NCI-H1048 (cell line): ENCODE results near the gene KRTAP10-4.

Experiments
- DNase-seq: peaks from one replicate; lab custom pipeline; 2025; lab: John Stamatoyannopoulos, UW

KRTAP10-4 gene

DNA sequence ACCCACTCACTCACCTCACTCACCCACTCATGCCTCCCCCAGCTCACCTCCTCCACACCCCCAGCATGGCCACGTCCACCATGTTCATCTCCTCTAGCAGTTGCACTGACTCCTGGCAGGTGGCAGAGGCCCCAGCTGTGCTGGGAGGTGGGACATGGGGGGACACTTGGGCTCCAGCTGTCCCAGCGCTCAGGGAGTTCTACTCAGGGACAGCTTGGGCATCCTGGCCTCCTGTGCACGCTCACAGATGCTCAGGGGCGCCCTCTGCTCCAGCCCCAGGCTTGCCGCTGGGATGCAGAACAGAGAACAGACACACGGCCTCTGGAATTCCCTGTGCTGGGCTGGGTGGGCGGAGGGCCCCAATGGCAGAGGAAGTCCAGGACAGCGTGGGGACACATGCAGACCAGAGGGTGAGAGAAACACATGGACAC, 43.6 kb downstream of the KRTAP10-4 start:
- no peak for DNase-seq

DNA sequence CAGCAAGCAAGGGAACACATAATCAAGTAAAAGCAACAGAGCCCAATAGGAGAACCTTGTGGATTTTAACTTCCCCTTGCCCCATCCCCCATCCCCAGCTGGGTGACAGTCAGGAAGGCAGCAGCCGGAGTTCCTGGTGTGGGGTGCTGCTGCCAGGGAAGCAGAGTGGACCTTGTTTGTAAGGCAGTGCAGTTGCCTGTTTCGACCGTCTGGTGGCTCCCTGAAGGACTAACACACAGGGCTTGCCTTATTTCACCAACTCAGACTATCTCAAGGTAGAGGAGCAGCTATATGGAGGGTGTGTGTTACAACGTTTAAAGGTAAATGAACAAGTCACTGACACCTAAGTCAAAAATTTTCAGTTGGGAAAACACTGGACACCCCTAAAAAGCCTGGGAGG, 45.0 kb downstream of the KRTAP10-4 start:
- no peak for DNase-seq

DNA sequence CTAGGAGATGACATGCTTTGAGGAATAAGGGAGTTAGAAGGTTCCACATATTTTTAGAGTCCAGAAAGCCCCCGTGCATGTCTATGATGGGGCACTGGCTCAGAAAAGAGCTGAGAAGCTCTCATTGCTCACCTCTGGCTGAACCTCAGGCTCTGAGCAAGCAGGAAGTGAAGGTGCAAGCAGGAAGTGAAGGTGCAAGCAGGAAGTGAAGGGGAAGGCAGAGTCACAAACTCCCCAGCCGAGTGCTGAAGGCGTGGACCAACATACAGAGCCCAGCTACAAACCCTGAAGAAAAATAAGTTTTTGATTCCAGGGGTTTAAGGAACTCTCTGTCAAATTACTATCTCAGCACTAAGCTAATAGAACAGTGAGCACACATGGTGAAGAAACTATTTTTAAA, 45.4 kb downstream of the KRTAP10-4 start:
- no peak for DNase-seq

DNA sequence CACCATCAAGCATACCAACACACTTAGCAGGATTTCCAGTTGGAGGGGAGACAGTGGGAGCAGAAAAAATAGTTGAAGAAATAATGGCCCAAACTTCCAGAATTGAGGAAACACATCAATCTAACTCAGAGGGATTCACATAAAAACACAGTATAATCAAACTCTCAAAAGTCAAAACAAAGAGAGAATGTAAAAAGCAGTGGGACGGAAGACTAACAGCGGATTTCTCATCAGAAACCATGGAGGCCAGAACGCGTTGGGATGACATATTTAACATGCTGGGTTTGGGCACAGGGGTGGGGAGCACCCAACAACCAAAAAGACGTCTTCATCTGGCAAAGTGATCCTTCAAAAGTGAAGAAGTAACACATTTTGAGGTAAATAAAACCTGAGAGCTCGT, 46.4 kb downstream of the KRTAP10-4 start:
- no peak for DNase-seq

DNA sequence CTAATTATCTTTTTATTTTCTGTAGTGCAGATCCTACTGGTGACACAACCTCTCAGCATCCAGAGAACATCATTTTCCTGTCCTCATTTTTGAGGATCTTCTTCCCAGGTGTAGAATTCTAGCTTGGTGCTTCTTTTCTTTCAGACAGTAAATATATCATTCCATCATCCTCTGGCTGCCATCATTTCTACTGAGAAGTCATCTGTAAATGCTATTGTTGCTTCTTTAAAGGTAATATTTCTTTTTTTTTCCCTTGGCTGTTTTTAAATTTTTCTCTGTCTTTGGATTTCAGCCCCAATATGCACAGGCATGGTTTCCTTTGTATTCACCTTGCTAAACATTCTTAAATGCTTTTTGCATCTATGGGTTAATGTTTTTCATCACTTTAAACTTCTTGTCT, 50.0 kb downstream of the KRTAP10-4 start:
- no peak for DNase-seq
